BLaER1 treated with 17β-estradiol and CSF1 and Interleukin-3, amounts not matched to agents 10 nM and 100 nM (cell line): Measurements from ENCODE around the gene AKR1D1.
"Not testable (repeated sequence)": the region's sequence is repeated elsewhere in the genome, so short reads cannot be mapped to it uniquely, and the experiment has no call there.

Experiments used
- H3K27ac ChIP-seq, 11 experiments: shearing (Covaris generic); formaldehyde crosslinking; 2 replicates each; pipeline ENCODE4 v1.8.1; 2022
- H3K27me3 ChIP-seq, 11 experiments: shearing (Covaris generic); formaldehyde crosslinking; 2 replicates each; pipeline ENCODE4 v1.8.1; 2022
- H3K36me3 ChIP-seq, 11 experiments: shearing (Covaris generic); formaldehyde crosslinking; 2 replicates each; pipeline ENCODE4 v1.8.1; 2022
- H3K4me1 ChIP-seq, 10 experiments: shearing (Covaris generic); formaldehyde crosslinking; 2 replicates each; pipeline ENCODE4 v1.8.1; 2022
- H3K4me2 ChIP-seq, 11 experiments: shearing (Covaris generic); formaldehyde crosslinking; 2 replicates each; pipeline ENCODE4 v1.8.1; 2022
- H3K4me3 ChIP-seq, 10 experiments: shearing (Covaris generic); formaldehyde crosslinking; 2 replicates each; pipeline ENCODE4 v1.8.1; 2022
- H3K9ac ChIP-seq, 11 experiments: shearing (Covaris generic); formaldehyde crosslinking; 2 replicates each; pipeline ENCODE4 v1.8.1; 2022
- H3K9me3 ChIP-seq, 11 experiments: shearing (Covaris generic); formaldehyde crosslinking; replicated peaks in 1 of 11; 2 replicates each; pipeline ENCODE4 v1.8.1; 2022
- H4K20me1 ChIP-seq, 11 experiments: shearing (Covaris generic); formaldehyde crosslinking; 2 replicates each; pipeline ENCODE4 v1.8.1; 2022
- Cebpa-rat ChIP-seq, 11 experiments: shearing (Covaris generic); IDR thresholded peaks; 2 replicates each; pipeline ENCODE4 v1.8.1; 2022

AKR1D1 gene

DNA sequence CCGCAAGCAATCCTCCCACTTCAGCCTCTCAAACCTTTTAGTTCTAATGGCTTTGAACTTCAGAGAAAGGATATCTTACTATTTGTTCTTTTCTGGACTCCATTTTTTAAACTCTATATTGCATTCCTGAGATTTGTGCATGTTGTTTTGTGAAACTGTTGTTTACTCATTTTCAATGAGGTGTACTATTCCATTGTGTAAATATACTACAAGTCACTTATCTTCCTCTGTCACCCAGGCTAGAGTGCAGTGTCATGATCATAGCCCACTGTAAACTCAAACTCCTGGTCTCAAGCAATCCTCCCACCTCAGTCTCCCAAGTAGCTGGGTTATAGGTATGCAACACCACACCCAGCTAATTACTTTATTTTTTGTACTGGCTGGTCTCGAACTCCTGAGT, 31.4 kb upstream of the AKR1D1 start:
- no peak overlapping the region for H3K4me2 ChIP-seq
- H3K4me1 ChIP-seq: no peaks in the 10 kb centered on the region
- no peak overlapping the region for H3K27ac ChIP-seq
- no peak for TF ChIP-seq Cebpa-rat (IDR thresholded peaks at IDR 0.05)
- no peak overlapping the region for H3K4me3 ChIP-seq
- peaks cover 0 to 5% (median 0%) of the 10 kb centered on the region in 11 experiments; a peak in 1 of 22 replicates for H3K9me3 ChIP-seq
- no peaks in the 10 kb centered on the region for H4K20me1 ChIP-seq
- H3K9ac ChIP-seq: no peak overlapping the region
- no peaks in the 10 kb centered on the region for H3K36me3 ChIP-seq
- H3K27me3 ChIP-seq: no peaks in the 10 kb centered on the region

- Histone ChIP-seq H3K4me2 (no peak overlapping the region), H3K9me3 (peaks cover 9 to 19% (median 14%) of the 10 kb centered on the region in 11 experiments; a peak in 18 of 22 replicates), H3K4me1 (no peaks in the 10 kb centered on the region), H4K20me1 (no peaks in the 10 kb centered on the region), H3K27me3 (no peaks in the 10 kb centered on the region), H3K27ac (no peak overlapping the region), H3K4me3 (no peak overlapping the region), H3K9ac (no peak overlapping the region), H3K36me3 (no peaks in the 10 kb centered on the region)
- TF ChIP-seq Cebpa-rat (IDR thresholded peaks at IDR 0.05): no peak
Measured at GRCh38 chr7:138047907-138048306, 28.4 kb upstream of the AKR1D1 start.

GRCh38 chr7:138049505-138050116, 26.6 kb upstream of the AKR1D1 start:
- TF ChIP-seq Cebpa-rat (IDR thresholded peaks at IDR 0.05): no peak
- Histone ChIP-seq H3K9me3 (peaks cover 9 to 19% (median 14%) of the 10 kb centered on the region in 11 experiments; a peak in 18 of 22 replicates), H3K27me3 (no peaks in the 10 kb centered on the region), H3K9ac (no peak overlapping the region), H3K27ac (no peak overlapping the region), H3K4me2 (no peak overlapping the region), H3K4me3 (no peak overlapping the region), H3K4me1 (no peaks in the 10 kb centered on the region), H3K36me3 (no peaks in the 10 kb centered on the region), H4K20me1 (no peaks in the 10 kb centered on the region)

DNA sequence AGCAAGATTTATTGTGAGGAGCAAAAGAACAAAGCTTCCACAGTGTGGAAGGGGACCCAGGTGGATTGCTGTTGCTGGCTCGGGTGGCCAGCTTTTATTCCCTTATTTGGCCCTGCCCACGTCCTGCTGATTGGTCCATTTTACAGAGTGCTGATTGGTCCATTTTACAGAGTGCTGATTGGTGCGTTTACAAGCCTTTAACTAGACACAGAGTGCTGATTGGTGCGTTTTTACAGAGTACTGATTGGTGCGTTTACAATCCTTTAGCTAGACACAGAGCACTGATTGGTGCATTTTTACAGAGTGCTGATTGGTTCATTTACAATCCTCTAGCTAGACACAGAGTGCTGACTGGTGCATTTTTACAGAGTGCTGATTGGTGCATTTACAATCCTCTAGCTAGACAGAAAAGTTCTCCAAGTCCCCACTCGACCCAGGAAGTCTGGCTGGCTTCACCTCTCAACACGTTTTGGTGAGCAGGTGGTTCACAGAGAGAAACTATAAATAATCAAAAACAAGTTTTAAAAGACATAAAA, 24.5 kb upstream of the AKR1D1 start:
- H4K20me1 ChIP-seq, H3K9ac ChIP-seq, H3K27ac ChIP-seq, H3K36me3 ChIP-seq, H3K27me3 ChIP-seq, H3K4me2 ChIP-seq, H3K4me3 ChIP-seq, H3K4me1 ChIP-seq: not testable (repeated sequence)
- H3K9me3 ChIP-seq: peaks cover 9 to 19% (median 14%) of the 10 kb centered on the region in 11 experiments; a peak in 18 of 22 replicates

DNA sequence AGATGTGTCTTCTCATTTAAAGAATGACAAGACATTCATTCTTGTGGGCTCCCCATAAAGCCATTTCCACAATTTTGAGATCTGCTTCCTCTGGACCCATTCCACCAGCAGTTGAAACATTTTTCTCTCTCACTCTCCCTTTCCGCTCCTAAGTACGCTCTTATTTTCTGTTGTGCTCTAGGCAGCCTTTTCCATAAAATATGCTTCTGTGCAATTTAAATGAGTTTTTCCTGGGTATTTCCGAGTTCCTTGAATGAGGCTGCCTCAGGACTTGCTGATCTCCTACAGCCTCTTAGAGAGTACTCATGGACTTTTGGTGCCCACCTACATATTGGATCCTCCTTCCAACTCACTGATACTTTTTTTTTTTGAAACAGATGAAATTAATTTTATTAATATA, 23.6 kb upstream of the AKR1D1 start:
- no peaks in the 10 kb centered on the region for H3K4me1 ChIP-seq
- no peak for TF ChIP-seq Cebpa-rat (IDR thresholded peaks at IDR 0.05)
- H3K27ac ChIP-seq: no peak overlapping the region
- no peaks in the 10 kb centered on the region for H3K27me3 ChIP-seq
- no peak overlapping the region for H3K9ac ChIP-seq
- H3K4me2 ChIP-seq: no peak overlapping the region
- peaks cover 9 to 19% (median 14%) of the 10 kb centered on the region in 11 experiments; a peak in 18 of 22 replicates for H3K9me3 ChIP-seq
- H4K20me1 ChIP-seq: no peaks in the 10 kb centered on the region
- no peaks in the 10 kb centered on the region for H3K36me3 ChIP-seq
- no peak overlapping the region for H3K4me3 ChIP-seq

- not testable (repeated sequence) for H3K4me3 ChIP-seq, H4K20me1 ChIP-seq, H3K9ac ChIP-seq, H3K27ac ChIP-seq, H3K27me3 ChIP-seq, H3K4me2 ChIP-seq, H3K4me1 ChIP-seq, H3K36me3 ChIP-seq
- H3K9me3 ChIP-seq: peaks cover 9 to 19% (median 14%) of the 10 kb centered on the region in 11 experiments; a peak in 18 of 22 replicates
Measured at GRCh38 chr7:138055698-138056097, 20.6 kb upstream of the AKR1D1 start.

DNA sequence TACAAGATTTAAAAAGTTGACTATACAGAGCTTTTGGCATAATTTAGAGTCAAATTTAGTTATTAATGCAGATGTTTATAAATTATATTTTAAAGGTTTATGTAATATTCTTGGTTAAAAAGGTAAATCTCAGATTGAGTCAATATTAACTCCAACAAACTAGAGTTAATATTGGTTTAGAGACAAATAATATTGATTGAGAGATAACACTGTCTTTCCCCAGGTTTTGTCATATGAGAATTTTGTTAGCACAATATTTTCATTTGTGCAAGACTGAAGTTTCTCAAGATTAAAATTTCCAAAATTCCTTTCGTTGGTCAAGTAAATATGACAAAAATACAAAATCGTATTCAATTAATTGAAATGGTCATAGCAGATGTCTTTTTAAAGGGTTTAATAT, 12.9 kb upstream of the AKR1D1 start:
- no peaks in the 10 kb centered on the region for H3K27me3 ChIP-seq
- H3K4me2 ChIP-seq: no peak overlapping the region
- H4K20me1 ChIP-seq: no peaks in the 10 kb centered on the region
- H3K4me1 ChIP-seq: no peaks in the 10 kb centered on the region
- no peak overlapping the region for H3K9ac ChIP-seq
- no peak overlapping the region for H3K4me3 ChIP-seq
- H3K9me3 ChIP-seq: no peaks in the 10 kb centered on the region
- TF ChIP-seq Cebpa-rat (IDR thresholded peaks at IDR 0.05): no peak
- H3K36me3 ChIP-seq: no peaks in the 10 kb centered on the region
- no peak overlapping the region for H3K27ac ChIP-seq

- no peak overlapping the region for H3K4me3 ChIP-seq
- no peak for TF ChIP-seq Cebpa-rat (IDR thresholded peaks at IDR 0.05)
- no peaks in the 10 kb centered on the region for H3K27me3 ChIP-seq
- H3K9me3 ChIP-seq: no peaks in the 10 kb centered on the region
- H3K9ac ChIP-seq: no peak overlapping the region
- no peaks in the 10 kb centered on the region for H4K20me1 ChIP-seq
- H3K4me2 ChIP-seq: no peak overlapping the region
- no peaks in the 10 kb centered on the region for H3K4me1 ChIP-seq
- no peaks in the 10 kb centered on the region for H3K36me3 ChIP-seq
- H3K27ac ChIP-seq: no peak overlapping the region
Measured at GRCh38 chr7:138064856-138065357, 11.4 kb upstream of the AKR1D1 start.

DNA sequence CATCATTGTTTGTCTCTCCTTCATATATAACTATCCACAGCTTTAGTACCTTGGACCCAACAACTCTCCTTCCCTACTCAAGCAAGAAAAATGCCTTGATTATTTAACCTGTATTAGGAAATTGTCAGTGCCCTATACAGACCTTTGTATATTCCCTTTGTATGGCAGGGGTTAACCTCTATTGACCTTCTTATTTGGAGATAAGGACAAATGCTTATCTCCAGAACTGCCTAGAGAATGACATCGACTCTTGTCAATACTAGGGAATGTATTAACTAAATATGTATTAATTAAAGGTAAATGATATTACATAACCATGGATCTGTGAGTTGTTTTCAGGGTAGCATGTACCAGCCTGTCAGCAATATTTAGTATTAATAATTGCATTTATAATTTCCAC, 10.4 kb upstream of the AKR1D1 start:
- Histone ChIP-seq H3K27me3 (no peaks in the 10 kb centered on the region), H3K9ac (no peak overlapping the region), H3K4me3 (no peak overlapping the region), H3K36me3 (no peaks in the 10 kb centered on the region), H3K27ac (no peak overlapping the region), H3K4me1 (no peaks in the 10 kb centered on the region), H3K4me2 (no peak overlapping the region), H4K20me1 (no peaks in the 10 kb centered on the region), H3K9me3 (no peaks in the 10 kb centered on the region)
- no peak for TF ChIP-seq Cebpa-rat (IDR thresholded peaks at IDR 0.05)

DNA sequence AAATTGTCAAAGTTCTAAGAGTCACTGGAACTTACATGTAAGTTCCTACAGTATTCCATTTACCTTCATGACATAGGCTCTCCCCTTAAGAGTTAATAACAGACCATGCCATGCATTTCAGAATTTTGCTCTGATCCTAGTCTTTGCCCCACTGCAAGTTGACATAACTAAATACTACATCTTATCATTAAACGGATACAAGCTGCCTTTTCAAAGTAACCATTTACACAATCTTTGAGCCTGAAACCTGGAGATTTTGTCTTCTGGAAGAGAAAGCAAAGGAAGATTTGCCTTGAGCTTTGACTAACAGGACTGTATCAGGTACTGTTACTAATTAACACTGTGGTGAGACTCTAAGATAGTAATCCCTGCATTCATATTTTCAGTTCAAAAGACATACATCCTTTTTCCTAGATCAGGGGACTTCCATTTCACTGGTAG, 9.3 kb upstream of the AKR1D1 start:
- TF ChIP-seq Cebpa-rat (IDR thresholded peaks at IDR 0.05): no peak
- H3K9ac ChIP-seq: no peak overlapping the region
- H3K27ac ChIP-seq: no peak overlapping the region
- no peaks in the 10 kb centered on the region for H4K20me1 ChIP-seq
- H3K4me1 ChIP-seq: no peaks in the 10 kb centered on the region
- no peak overlapping the region for H3K4me3 ChIP-seq
- no peaks in the 10 kb centered on the region for H3K27me3 ChIP-seq
- H3K36me3 ChIP-seq: no peaks in the 10 kb centered on the region
- no peaks in the 10 kb centered on the region for H3K9me3 ChIP-seq
- no peak overlapping the region for H3K4me2 ChIP-seq
